MG63 (cell line): Measurements from ENCODE around the gene FYN. TPM values are rescaled to one million over a fixed set of nuclear protein-coding genes. Genes with fewer than 3 reads are reported as not detected.

Experiments
- DNase-seq: peaks from one replicate; pipeline ENCODE4 v3.0.0-alpha.2; 2020
- H3K27me3 ChIP-seq: fragments of 250-450 bp; sonication (Bioruptor Pico); 2 replicates; pipeline ENCODE4 v1.5.1; 2020; ENCODE audit warnings: mild to moderate bottlenecking, moderate library complexity
- H3K36me3 ChIP-seq: fragments of 250-450 bp; sonication (Bioruptor Pico); 2 replicates; pipeline ENCODE4 v1.5.1; 2020; ENCODE audit warnings: mild to moderate bottlenecking, moderate library complexity
- H3K4me3 ChIP-seq: fragments of 250-450 bp; sonication (Bioruptor Pico); 2 replicates; pipeline ENCODE4 v1.5.1; 2020; ENCODE audit warnings: mild to moderate bottlenecking, moderate library complexity
- H3K9me3 ChIP-seq: fragments of 250-450 bp; sonication (Bioruptor Pico); 2 replicates; pipeline ENCODE4 v1.5.1; 2020; ENCODE audit warnings: mild to moderate bottlenecking, moderate library complexity
- total RNA-seq: library from RNA; depleted of rRNA; stranded (reverse); fragments of >200 nt; shearing (Covaris generic); gene quantifications from 2 replicates; pipeline ENCODE4 v1.2.3, GENCODE V29; 2014; ENCODE audit warnings: low replicate concordance

The FYN gene
- total RNA-seq, 1 experiment from 2014 or later: 48.7 TPM

GRCh38 chr6:111747829-111748228 is 125.4 kb downstream of the FYN start:
- no peaks in the 10 kb centered on the region for H3K27me3 ChIP-seq
- no peak for DNase-seq
- no peaks in the 10 kb centered on the region for H3K36me3 ChIP-seq
- H3K4me3 ChIP-seq: no peak overlapping the region
- H3K9me3 ChIP-seq: no peaks in the 10 kb centered on the region

GRCh38 chr6:111747396-111747795 is 125.9 kb downstream of the FYN start:
- Histone ChIP-seq H3K27me3 (no peaks in the 10 kb centered on the region), H3K36me3 (no peaks in the 10 kb centered on the region), H3K4me3 (no peak overlapping the region), H3K9me3 (no peaks in the 10 kb centered on the region)
- DNase-seq: no peak

DNA sequence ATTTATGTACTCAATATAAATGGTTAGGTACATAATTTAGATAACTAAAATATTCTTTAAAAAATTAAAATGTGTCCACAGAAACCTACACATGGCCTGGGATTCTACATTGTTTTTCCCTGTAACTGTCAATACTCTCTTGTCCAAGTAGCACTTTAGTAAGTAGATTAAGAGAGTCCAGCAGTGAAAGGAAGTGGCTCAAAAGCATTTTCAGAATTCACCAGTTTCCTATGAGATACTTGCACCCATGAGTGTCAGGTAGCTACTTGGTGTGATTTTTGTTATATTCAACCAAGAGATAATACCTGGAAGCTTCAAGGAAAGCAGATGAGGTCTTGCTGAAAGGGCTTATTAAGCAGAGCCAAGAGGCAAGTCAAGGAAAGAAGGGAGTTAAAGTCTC is 126.3 kb downstream of the FYN start:
- no peaks in the 10 kb centered on the region for H3K36me3 ChIP-seq
- DNase-seq: no peak
- H3K4me3 ChIP-seq: no peak overlapping the region
- H3K9me3 ChIP-seq: no peaks in the 10 kb centered on the region
- no peaks in the 10 kb centered on the region for H3K27me3 ChIP-seq

GRCh38 chr6:111745636-111746035 is 127.6 kb downstream of the FYN start:
- H3K4me3 ChIP-seq: no peak overlapping the region
- DNase-seq: no peak
- no peaks in the 10 kb centered on the region for H3K9me3 ChIP-seq
- H3K36me3 ChIP-seq: no peaks in the 10 kb centered on the region
- no peaks in the 10 kb centered on the region for H3K27me3 ChIP-seq

DNA sequence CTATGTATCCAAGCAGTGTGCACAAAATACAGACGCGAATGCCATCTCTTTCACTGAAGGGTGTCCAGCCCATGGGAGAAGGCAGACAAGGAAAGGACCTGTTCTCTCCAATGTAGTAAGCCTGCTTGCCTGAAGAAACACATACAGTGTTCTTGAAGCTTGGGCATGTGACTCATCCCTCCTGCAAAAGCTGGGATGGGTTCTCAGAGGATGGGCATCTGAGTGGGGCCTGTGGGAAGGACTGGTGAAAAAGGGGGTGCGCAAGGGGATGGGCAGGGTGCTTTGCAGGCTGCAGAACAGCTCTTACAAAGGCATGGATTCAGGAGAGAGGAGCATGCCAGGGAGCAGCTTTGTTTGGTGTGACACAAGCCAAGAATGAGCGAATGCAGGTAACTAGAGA is 128.1 kb downstream of the FYN start:
- H3K4me3 ChIP-seq: no peak overlapping the region
- no peaks in the 10 kb centered on the region for H3K36me3 ChIP-seq
- no peak for DNase-seq
- H3K9me3 ChIP-seq: no peaks in the 10 kb centered on the region
- H3K27me3 ChIP-seq: no peaks in the 10 kb centered on the region

GRCh38 chr6:111743862-111744692 is 129.2 kb downstream of the FYN start:
- Histone ChIP-seq H3K9me3 (no peaks in the 10 kb centered on the region), H3K4me3 (no peak overlapping the region), H3K27me3 (no peaks in the 10 kb centered on the region), H3K36me3 (no peaks in the 10 kb centered on the region)
- no peak for DNase-seq

GRCh38 chr6:111743360-111743759 is 129.9 kb downstream of the FYN start:
- no peak overlapping the region for H3K4me3 ChIP-seq
- H3K27me3 ChIP-seq: no peaks in the 10 kb centered on the region
- H3K9me3 ChIP-seq: no peaks in the 10 kb centered on the region
- H3K36me3 ChIP-seq: no peaks in the 10 kb centered on the region
- no peak for DNase-seq

DNA sequence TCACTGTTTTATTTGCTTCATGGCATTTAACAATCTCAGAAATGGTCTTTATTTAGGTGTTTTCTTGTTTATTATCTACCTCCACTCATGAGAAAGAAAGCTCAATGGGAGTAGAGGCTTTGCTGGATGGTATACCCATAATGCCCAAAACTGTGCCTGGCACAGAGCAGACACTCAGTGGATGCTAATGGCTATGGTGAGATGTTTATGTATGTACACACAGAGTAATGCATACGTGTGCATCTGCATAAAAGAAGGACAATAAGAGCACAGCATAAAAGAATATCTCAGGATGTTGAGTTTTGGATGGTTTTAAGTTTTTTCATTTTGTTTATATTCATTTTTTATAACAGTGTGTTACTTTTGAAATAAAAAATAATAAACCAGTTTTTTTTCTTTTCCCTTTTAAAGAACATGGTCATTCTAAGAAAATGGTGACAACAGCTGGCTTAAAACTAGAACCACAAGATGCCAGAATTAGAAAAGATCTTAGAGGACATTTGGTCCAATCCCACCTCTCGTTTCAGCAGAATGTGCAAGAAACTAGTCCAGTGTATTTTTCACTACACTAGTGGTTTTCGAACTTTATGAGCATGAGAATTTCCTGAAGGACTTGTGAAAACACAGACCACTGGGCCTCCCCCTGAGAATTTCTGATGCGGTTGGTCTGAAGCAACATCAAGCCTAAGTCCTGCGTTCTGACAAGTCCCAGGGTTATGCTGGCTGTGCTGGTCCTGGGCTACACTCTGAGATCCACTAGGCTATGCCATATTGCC is 131.9 kb downstream of the FYN start:
- Histone ChIP-seq H3K4me3 (no peak overlapping the region), H3K27me3 (no peaks in the 10 kb centered on the region), H3K9me3 (no peaks in the 10 kb centered on the region), H3K36me3 (no peaks in the 10 kb centered on the region)
- no peak for DNase-seq

DNA sequence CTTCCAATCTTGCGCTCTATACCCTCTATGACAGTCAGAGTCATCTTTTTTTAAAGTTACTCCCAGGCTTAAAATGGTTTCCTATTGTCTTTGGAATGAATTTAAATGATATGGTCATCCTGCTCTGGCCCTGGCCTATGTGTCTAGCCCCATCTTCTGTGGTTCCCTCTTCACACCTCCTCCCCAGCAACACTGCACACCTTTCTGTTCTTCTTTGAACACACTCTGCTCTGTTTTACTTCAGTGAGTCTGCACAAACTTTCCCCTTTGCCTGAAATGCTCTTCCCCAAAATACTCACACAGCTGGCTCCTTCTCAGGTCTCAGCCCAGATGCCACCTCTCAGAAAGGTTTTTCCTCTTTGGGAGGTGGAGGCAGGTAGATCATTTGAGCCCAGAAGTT is 132.7 kb downstream of the FYN start:
- DNase-seq: no peak
- no peaks in the 10 kb centered on the region for H3K36me3 ChIP-seq
- no peaks in the 10 kb centered on the region for H3K27me3 ChIP-seq
- H3K4me3 ChIP-seq: no peak overlapping the region
- no peaks in the 10 kb centered on the region for H3K9me3 ChIP-seq

- H3K9me3 ChIP-seq: no peaks in the 10 kb centered on the region
- no peaks in the 10 kb centered on the region for H3K27me3 ChIP-seq
- H3K36me3 ChIP-seq: no peaks in the 10 kb centered on the region
- no peak for DNase-seq
- H3K4me3 ChIP-seq: no peak overlapping the region
Observed at GRCh38 chr6:111739257-111739696, 134.0 kb downstream of the FYN start.

DNA sequence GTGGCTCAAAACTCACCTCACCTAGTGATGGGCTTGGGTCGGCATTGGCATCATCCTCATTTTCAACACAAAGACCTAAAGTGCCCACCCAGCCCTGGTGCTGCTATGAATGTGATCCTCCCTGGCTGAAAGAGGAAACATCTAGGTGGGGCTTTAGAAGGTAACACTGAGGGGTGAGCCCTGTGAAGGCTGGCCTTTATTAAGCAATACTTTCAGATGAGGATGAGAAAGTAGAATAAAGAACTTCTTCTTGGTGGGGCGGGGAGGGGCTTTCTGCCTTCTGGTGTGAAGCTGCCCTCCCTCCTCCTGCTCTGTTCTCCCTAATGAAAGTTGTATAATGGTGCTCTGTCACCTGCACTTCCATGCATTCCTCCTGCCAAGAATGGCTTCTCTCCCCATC is 134.6 kb downstream of the FYN start:
- DNase-seq: no peak
- no peaks in the 10 kb centered on the region for H3K36me3 ChIP-seq
- no peaks in the 10 kb centered on the region for H3K27me3 ChIP-seq
- no peak overlapping the region for H3K4me3 ChIP-seq
- H3K9me3 ChIP-seq: no peaks in the 10 kb centered on the region

DNA sequence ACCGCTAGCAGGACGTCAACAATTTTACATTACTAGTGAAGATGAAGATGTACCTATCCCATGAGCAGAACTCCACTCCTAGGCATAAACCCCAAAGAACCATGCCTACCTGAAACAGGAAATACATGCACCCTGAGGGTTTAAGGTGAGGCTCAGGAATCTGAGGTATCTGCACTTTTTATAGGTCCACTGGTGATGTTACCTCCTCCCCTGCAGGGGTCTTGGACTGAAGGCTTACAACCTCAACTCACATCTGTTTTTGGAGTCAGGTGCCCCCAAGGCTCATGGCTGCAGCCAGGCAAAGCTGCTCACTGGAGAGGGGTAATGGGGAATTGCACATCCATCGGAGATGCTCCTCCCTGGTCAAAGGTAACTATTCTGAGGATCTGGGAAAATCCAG is 135.1 kb downstream of the FYN start:
- Histone ChIP-seq H3K36me3 (no peaks in the 10 kb centered on the region), H3K27me3 (no peaks in the 10 kb centered on the region), H3K9me3 (no peaks in the 10 kb centered on the region), H3K4me3 (no peak overlapping the region)
- no peak for DNase-seq

DNA sequence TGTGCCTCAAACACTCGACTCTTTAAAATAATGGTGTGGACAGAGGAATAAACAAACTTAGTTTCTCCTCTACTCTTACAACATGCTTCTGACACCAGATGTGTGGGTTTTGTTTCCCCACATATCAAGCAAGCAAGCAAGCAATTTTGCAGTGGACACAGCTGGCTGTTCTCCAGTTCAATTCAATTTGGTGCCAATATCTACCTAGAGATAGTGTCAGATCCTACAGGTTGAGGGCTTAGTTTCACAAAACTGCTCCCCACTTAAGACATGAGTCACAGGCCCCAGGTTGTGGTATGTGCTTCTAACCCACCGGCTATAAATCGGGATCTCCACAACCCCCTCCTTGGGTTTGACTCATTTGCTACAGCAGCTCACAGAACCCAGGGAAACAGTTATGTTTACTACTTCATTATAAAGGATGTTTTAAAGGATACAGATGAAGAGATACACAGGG is 136.2 kb downstream of the FYN start:
- Histone ChIP-seq H3K9me3 (no peaks in the 10 kb centered on the region), H3K36me3 (no peaks in the 10 kb centered on the region), H3K4me3 (no peak overlapping the region), H3K27me3 (no peaks in the 10 kb centered on the region)
- DNase-seq: no peak

DNA sequence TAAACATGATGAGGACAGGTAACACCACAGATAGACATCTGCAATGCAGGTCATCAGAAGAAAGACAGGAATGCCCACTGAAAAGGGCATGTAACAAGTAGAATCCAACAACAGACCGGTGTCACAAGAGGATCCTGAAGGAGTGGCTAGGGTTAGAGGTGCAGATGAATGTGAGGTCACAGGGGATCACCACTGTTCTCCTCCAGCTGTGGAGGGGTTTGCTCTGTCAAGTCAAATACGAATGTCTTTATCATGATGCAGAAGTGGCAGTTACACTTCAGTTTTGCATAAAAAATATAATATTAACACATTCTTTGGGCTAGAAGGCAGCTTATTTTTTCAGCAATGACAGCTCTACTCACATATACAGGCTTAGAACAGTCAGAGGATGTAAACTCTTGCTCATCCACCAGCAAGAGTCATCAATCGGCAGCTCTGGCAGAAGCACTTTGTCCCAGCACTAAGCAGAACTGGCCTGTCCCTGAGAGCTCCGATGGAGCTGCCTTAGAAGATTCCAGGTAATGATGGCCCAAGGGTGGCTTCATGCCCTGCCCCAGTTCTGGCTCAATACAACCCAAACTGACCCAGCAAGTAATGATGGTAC is 137.1 kb downstream of the FYN start:
- Histone ChIP-seq H3K4me3 (no peak overlapping the region), H3K9me3 (no peaks in the 10 kb centered on the region), H3K27me3 (no peaks in the 10 kb centered on the region), H3K36me3 (no peaks in the 10 kb centered on the region)
- no peak for DNase-seq

GRCh38 chr6:111734068-111735061 is 138.9 kb downstream of the FYN start:
- no peaks in the 10 kb centered on the region for H3K9me3 ChIP-seq
- no peaks in the 10 kb centered on the region for H3K27me3 ChIP-seq
- no peak for DNase-seq
- H3K36me3 ChIP-seq: no peaks in the 10 kb centered on the region
- H3K4me3 ChIP-seq: no peak overlapping the region

DNA sequence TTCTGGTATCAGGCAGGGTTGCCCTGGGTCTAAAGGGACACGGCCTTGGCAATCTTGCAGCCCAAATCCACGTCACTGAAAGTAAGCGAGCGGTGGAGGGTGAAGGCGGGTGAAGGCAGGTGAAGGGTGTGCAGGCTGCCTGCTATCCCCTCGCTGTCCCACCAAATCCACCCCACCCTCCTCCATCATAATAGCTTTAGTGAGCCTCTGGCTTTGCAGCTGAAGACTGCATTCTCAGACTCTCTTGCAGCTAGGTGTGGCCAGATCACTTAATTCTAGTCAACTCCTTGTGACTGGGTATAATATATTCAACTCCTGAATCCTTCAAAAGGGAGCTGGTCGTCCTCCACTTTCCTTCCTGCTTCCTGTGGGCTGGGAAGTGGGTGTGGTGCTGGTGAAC is 140.9 kb downstream of the FYN start:
- DNase-seq: no peak
- H3K27me3 ChIP-seq: no peaks in the 10 kb centered on the region
- no peaks in the 10 kb centered on the region for H3K36me3 ChIP-seq
- H3K4me3 ChIP-seq: no peak overlapping the region
- no peaks in the 10 kb centered on the region for H3K9me3 ChIP-seq
